SK-N-DZ (cell line): ENCODE measurements around the gene TDP1.

ENCODE experiments used
- DNase-seq: peaks from one replicate; pipeline ENCODE4 v3.0.0-alpha.2; 2015; ENCODE audit warnings: low spot score

Gene TDP1

DNA sequence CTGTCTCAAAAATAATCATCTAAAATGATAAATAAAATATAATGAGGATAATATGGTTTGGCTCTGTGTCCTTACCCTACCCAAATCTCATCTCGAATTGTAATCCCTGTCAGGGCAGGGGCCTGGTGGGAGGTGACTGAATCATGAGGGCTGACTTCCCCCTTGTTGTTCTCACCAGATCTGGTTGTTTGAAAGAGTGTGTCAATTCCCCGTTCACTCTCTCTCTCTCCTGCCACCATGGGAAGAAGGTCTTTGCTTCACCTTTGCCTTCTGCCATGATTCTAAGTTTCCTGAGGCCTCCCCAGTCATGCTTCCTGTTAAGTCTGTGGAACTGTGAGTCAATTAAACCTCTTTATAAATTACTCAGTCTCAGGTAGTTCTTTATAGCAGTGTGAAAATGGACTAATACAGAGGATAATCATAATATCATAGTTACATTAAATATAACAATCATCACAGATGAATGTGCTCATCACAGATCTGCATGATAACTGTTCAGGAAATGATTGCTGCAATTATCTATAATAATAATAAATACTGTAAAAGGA is 13.8 kb upstream of the TDP1 start:
- DNase-seq, result no peak

DNA sequence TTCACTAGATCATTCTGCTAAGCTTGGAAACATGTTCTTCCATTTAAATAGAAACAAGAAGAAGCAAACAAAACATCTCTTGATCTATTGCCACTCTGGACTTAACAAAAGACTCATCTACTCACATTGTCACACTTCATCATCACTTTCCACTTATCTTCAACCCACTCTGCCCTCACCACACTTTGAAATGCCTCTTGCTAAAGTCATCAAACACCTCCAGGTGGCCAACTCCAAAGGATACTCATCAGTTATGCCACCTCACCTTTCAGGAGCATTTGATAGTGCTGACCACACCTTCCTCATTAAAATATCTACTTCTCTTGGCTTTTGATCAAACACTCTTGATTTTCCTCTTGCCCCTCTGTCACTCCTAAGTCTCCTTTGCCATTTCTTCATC is 8.4 kb upstream of the TDP1 start:
- no peak for DNase-seq

DNA sequence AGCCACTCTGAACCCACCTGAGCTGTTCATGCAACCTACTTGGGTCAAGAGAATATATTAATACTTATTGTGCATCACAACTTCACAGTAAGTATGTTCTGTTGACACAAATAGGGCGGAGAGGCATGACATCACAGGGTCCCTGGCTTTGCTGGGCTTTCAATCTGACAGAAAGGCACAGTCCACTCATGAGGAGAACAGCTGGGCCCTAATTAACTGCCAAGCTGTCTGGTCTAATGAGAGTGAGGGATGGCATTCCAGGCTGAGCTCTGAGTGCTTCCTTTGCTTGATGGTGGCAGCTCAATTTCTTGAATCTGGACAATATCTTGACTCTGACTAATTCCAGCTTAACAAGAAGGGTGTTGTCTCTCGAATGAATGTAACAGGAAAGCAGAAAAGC is 3.2 kb upstream of the TDP1 start:
- DNase-seq, result peak; percentile 34

DNA sequence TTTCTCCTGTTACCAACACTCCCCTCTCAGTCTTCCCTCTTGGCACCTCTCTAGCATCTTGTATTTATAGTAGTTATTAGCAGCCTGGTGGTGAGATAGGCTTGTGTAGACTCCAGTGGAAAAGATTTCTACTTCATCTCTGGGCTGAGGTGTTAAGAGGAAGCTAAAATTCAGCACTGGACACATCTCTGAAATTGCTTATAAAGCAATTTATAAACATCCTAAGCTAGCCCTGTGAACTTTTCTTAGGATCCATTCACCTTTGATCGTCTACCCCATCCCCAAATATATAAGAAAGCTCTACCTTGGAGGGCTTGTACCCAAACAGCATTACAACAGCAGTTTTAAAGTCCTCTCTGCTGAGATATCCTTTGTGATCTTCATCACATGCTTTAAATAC is 2.1 kb upstream of the TDP1 start:
- DNase-seq, result no peak

DNA sequence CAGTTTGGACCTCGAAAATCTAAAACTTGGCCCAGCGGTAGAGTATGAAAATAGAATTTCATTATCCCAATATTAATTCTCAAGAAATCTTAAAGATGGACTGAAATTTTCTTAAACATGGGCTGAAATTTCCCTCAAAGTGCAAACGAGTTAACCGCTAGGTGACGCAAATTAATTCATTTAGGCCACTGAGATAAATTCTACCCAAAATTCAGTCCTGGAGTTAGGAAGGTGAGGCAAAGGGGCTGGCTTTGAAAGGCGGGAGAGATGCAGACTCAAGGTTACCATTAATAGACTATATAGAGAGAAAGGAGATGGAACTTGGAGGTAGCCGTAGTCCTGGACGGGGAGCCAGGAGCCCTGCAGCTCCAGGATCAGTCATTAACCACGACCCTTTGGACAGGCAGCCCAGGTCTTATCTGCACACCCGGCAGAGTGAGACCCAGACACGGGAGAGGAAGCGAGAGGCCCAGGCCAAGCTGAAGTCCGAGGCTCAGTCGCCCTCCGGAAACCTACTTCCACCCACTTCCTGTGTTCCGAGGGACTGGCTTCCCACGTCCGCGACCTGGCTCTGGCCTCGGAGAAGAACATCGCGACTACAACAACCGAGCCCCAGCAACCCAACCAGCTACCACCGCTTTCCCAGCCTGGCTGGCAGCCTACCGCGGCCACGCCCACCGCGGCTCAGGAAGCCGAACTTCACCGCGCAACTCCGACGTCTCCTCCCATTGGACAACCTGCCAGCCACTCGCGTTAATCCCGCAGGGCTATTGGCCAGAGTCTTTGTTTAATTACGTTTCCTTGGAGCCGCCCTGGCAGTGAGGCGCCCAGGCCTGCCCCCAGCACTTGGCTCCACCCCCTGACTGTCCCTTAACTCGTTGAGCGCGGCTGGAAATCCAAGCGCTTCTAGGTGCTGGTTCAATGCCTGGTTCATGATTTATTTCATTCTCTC is 1.4 kb upstream of the TDP1 start, which contains the start of gene EFCAB11:
EFCAB11 (minus strand) TSS at position 661 of the 952 bp plus-strand sequence; CDS start at position 591, 70 bp downstream.
- DNase-seq, result peak; percentile 97

DNA sequence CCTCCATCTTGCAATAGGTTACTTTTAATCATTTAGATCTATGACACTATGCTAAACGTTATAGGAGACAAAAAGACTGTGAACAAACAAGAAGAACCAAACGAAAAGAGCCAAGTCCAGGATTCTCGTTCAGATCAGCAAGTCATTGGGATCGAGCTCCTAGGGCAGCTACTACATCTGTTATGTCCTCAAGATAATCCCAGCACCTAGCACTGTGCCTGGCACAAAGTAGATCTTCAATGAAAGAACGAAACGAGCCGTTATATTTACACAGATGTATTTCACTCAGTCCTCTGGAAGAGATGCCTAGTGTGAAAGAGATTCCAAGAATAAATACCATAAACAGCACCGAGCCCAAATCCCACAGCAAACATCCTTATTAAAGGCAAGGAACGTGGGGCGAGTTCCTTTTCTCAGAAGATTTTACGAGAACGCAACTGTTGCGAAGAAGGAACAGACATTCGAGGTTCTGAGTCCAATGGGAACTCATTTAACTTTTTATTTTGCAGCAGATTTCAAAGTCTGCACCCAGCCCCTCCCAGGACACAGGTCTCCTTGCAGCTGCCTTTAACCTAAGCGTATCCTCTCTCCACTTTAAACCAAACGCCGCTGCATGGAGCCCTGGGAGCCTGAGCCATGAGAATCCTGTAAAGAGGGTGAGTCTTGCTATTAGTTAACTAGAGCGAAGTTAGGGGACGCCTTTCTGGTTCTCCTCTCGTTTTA is 544 bp upstream of the TDP1 start:
- DNase-seq, result no peak

DNA sequence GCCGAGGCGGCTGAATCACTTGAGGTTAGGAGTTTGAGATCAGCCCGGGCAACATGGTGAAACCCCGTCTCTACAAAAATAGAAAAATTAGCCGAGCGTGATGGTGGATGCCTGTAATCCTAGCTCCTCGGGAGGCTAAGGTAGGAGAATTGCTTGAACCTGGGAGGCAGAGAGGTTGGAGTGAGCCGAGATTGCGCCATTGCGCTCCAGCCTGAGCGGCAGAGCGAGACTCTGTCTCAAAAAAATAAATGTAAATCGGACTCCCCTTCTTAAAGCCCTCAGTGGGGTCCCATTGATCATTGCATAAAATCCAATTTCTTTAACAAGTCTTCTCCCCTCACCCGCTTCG is 908 bp downstream of the TDP1 start:
- DNase-seq, result no peak

DNA sequence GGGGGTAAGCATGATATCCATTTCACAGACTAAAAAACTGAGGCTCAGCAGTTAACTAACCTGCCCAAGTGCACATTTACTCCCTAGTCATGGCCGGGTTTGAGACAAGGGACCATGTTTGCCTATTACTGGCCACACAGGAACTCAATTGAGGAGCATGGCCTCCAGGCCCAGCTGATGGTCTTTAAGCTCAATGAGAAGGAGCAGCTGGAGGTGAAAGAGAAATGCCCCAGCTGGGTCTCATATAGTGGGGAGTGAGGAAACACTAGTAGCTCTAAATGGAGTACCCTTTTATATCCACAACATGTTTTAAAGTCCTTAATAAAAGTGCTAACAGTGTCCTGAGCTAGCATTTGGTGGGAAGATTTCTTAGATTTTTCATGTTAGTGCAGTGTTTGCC is 1.6 kb downstream of the TDP1 start:
- no peak for DNase-seq

DNA sequence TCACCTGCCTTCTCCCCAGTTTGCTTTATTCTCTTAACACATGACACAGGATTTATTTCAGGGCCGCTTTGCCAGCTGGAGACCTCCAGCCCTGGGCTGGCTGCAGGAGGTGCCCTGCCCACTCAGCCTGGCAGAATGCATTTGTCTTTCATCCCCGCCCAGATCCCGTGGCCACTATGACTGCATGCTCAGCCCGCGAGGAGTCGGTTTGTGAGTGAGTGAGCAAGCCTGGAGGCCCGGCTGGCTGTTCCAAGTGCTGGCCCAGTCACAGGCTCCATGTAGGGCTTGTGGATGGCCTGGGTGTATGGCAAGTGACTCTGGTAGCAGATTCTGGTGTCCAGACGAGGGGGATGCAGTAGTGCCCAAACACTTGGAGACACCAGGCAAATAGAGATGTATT is 2.1 kb downstream of the TDP1 start:
- no peak for DNase-seq

DNA sequence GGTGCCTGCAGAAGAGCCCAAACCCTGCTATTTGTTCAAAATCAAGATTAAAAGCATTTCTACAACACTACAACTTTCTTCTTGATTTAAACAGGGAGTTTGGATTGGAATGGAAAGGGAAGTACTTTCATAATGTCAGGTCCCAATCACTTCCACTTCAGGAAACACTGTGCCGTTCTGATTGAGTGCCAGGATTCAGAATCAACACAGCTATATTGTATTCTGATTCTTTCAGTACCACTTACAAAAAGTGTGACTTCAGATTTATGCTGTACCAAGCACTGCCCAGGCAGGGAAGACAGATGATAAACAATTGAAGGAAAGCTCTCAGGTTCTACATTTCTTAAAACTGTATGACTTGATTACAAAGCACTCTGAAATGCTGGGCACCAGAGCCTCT is 3.2 kb downstream of the TDP1 start:
- no peak for DNase-seq

DNA sequence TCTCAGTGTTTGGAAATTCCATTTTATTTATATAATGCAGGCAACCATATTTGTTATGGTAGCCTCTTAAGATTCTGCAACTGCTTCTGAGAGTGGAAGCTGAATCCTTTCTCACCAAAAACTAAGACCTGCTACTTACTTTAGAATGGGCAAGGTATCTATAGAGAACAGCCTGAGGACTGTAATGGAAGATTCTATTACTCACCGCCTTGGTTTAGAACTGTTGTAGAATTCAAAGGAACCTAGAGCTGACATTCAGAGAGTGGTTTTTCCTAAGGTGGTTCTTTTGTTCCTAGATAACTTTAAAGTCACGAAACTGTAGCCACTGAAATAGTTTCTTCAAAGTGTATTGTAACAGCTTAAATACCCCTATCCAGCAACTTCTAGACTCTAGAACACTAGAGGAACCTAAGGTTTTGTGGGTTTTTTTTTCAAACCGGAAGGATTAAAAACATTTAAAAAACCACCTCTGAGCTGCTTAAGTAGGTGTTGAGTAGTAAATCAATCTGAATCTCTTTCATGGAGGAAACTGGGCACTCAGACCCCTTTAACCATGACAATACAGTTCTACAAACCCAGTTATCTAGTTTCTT is 4.2 kb downstream of the TDP1 start:
- no peak for DNase-seq

DNA sequence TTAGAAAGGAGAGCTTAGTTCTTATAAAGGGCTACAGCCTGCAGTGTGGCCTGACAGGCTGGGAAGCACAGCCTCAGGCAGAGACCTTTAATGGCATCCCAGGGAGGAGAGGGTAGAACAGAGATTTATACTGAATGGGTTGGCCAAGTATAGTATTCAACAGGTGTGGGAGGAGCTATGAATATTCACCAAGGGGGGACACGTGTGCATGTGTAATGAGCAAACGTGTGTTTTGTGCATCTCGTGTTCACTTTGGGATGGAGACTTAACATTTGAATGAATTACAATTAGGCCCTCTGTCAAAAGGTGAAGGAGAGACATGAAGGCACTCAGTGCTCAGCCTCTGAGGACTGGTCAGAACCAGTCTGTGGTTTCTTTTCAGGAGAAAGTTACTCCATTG is 5.2 kb downstream of the TDP1 start:
- DNase-seq, result no peak

DNA sequence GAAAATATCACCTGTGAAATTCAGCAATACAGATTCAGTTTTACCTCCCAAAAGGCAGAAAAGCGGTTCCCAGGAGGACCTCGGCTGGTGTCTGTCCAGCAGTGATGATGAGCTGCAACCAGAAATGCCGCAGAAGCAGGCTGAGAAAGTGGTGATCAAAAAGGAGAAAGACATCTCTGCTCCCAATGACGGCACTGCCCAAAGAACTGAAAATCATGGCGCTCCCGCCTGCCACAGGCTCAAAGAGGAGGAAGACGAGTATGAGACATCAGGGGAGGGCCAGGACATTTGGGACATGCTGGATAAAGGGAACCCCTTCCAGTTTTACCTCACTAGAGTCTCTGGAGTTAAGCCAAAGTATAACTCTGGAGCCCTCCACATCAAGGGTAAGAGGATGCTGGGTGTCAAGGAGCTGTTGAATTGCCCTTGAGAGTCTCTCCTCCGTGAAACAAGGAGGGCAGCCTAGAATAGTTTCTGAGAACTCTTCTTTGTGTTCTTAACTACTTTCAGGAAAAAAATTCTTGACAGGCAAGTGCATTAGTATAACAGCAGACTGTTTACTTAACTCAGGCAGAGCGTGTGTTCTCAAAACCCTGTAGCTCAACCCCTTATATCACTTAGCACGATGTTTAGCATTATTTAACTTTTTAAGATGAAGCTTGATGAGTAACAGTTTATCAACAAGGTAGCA is 7.7 kb downstream of the TDP1 start:
- no peak for DNase-seq

DNA sequence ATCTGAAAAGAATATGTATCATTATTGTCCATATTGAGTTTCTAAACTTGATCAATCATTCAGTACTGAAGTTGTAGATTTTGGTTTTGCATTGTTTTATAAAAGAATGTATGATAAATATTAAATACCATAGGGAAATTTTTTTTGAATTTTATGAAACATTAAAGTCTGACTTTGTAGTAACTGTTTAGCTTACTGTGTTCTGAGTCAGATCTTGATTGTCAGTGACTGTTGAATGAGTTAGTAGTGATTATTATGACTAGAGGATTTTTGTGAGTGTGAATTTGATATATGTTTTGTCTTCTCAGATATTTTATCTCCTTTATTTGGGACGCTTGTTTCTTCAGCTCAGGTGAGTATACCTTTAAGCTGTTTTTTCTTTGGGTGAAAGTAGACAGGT is 10.1 kb downstream of the TDP1 start:
- no peak for DNase-seq

DNA sequence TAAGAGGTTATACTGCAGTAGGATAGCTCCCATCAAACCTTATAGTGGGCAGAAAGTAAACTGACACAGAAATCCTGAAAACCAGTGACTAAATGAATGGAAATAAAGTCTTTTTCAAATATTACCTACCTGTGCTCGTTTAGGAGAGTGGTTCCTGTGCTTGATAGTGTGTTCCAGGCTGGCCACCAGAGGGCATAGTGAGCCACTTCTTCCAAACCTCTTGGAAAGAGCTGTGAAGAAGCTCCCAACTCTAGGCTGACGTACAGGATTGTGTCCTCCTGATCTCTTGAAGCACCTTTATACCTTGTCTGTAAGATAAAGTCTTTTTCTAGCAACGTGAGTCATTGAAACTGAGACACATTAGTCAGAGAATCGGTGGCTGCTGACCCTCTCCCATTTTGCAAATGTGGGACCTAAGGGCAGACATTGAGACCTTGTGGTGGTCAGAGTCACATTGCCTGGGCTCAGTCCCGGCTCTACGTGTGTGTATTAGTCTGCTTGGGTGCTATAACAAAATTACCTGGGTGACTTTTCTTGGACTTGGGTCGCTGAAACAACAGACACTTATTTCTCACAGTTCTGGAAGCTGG is 17.6 kb downstream of the TDP1 start:
- peak; percentile 40 for DNase-seq

DNA sequence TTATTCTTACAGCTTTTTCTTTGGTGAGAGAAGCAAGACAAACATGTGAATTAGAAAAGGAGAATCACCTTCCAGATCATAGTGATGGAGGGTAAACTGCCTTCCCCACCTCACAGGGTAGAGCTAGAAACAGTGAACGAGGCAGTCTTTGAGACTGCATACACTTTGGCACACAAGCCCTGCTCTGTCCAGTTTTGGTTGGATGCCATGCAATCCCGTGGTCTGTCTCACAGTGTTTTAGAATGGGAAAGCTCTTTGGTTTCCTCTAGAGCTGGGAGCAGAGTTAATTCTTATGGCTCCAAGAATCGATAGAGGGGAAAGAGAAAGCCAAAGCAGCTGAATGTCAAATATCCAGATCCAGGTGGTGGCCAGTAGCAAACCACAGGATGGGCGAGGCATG is 21.9 kb downstream of the TDP1 start:
- no peak for DNase-seq

DNA sequence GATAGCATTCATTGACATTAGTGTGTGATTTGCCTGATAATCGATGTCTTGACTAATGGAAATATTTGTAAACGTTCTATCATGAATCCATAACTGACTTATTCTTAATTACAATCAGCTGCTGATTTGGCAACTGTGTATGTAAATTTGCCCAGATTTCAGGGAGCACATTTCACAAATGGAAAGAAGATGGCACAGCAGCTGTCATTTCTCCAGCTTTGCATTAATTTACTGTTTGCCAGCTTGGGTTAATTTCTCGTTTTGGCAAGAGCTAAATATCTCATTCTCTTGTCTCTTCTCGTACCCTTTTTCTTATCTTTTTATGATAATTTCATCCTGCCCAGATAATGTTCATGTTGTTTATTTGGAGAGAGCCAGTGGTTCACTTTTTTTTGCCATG is 22.9 kb downstream of the TDP1 start:
- DNase-seq, result no peak

DNA sequence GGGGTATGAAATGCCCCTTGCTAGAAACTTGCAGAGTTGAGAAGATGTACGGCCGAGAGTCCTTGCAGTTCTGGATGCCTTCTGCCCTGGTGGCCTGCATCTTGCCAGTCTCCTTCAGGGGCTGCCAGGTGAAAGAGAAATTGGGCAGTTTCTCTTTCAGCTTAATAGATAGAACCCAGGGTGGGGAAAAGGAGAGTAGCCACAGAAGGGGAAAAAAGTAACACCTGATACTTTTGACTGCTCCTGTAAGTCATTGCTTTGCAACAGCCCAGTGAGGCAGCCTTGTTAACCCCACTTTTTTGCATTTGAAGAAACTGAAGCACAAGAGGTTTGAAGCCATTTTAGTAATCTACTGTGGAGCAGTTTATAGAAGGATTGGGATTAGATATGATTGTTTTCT is 27.6 kb downstream of the TDP1 start:
- no peak for DNase-seq

DNA sequence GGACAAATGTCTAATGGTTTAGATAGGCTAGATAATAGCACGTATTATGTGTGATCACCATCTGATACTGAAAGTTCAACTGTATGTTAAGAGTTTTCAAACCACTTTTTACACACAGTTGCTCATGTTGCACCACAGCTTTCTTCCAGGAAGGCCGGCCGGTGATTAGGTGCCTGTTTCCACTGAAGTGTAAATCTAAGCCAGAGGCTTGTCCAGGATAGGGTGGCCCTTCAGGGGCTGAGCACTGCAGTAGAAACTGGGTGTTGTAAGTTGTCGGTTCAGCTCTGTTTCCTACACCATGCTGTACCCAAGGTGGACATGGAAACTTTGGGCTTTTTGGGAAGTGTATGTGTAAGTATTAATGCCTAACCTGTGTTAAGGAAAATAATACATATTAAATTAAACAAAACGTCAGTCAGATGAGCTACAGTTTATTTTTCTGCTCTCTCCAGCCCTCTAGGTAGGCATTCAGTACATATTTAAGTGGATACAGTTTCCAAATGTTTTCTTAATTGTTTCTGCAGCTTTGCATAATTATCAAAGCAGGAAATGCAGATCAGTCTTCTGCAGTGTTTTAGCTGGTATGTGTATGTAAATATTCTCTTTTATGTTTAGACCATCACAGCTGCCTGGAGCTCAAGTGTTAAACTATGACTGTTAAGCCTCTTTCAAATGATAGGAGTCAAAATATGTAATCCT is 30.9 kb downstream of the TDP1 start:
- no peak for DNase-seq

DNA sequence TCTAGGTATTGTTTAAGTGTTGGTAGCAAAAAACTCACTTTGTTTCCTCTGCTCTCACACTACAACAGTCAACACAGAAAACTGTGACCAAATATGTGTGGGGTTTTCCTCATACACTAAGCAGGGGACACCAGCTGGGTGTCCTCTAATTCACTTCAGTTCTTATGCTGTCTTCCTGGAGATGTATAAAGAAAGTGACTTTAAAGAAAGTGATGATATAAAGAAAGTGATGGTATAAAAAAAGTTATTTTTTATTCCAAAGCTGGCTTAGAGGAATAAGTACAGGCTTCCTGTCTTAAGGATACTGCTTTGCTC is 31.4 kb downstream of the TDP1 start:
- no peak for DNase-seq

DNA sequence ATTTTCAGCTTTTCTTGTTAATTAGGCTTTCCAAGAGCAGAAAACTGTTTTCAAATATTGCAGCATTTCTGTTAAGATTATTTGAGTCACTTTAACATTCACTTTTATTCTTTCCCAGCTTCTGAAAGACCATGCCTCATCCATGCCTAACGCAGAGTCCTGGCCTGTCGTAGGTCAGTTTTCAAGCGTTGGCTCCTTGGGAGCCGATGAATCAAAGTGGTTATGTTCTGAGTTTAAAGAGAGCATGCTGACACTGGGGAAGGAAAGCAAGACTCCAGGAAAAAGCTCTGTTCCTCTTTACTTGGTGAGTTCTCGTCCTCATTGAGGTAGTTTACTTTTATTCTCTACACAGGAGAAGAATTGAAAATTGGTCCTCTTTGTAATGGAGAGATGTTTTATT is 33.1 kb downstream of the TDP1 start:
- no peak for DNase-seq
